T-helper 9 cell (primary cell): ENCODE data around the gene CHRNA1.

Source experiments
- DNase-seq: peaks from one replicate; pipeline ENCODE4 v3.0.0-alpha.2; 2020

CHRNA1 gene

DNA sequence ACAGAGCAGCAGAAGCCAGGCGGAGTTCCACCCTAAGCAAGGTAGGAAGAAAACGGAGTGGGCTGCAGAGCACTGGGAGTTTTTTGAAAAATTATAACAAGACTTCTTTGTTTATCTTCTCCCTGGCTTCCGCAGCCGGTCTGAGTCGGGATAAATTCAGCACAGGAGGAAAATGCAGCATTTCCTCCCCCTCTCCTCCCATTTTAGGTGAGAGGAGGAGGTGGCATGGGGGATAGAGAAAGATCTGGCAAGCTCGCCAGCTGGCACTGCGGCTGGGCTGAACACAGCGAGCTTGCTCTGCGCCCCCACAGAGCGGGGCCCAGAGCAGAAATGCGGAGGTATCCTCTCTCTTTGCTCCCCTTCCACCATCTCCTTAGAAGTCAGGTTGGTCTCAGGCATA is 17.7 kb upstream of the CHRNA1 start:
- DNase-seq, result no peak

DNA sequence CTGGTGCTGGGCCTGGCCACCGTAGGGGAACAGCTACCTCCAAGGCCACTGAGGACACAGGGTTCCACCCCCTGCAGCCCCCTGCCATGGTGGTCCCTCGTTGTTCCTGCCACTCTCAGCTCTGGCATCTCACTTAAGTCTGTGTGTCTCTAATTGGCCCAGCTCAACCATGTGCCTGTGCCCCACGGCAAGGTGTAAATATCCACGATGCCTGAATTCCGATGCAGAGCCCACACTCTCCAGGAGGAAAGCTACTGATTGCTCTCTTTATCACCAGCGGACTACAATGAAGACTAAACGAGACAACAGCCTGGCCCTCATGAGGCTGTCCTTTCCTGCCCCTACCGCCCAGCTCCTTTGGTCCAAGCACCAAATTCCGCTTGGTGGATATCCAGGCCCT is 17.0 kb upstream of the CHRNA1 start:
- DNase-seq, result no peak

DNA sequence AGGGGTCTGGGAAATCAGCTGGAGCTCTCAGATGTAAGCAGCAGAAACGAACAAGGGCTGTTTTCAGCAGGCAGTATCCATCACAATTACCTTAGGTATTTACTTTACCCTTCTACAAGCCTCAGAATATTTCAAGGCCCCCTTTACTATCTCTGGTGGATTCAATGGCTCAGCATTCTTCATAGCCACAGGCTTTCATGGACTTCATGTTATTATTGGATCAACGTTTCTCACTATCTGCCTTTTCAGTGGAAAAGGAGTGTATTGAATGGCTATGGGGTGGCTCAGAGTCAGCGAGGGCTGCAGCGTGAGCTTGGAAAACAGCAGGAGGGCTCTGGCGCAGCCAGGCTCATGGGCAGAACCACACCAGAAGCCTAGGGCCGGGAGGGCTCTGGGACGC is 16.6 kb upstream of the CHRNA1 start:
- no peak for DNase-seq

DNA sequence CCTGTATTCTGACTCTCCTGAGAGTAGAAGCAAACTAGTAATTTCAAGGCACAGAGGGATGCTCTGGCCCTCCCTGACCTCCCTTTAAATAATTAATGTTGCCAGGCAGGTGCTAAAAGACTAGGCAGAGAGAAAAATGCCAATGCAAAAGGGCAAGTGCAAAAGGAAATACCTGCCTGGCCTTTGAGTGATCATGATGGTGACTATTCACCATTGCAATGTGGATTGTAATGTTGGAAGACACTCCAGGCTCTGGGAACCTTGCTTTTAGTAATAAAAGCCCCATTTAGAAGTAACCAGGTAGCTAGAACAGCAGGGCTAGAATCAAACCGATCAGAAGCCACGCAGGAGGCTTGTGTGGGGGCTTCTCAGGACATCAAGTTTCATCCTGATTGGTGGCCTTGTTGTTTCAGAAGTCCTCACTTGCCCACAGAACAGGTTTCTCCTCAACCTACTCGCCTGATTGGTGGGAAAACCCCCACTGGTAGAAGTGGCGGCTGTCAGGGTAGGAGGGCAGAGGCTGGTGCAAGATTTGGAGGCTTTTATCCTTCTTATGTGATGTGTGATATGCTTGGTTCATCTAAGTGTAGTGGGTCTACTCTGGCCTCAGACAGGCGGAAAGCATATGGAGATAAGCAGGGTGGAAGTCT is 16.0 kb upstream of the CHRNA1 start:
- DNase-seq, result no peak

DNA sequence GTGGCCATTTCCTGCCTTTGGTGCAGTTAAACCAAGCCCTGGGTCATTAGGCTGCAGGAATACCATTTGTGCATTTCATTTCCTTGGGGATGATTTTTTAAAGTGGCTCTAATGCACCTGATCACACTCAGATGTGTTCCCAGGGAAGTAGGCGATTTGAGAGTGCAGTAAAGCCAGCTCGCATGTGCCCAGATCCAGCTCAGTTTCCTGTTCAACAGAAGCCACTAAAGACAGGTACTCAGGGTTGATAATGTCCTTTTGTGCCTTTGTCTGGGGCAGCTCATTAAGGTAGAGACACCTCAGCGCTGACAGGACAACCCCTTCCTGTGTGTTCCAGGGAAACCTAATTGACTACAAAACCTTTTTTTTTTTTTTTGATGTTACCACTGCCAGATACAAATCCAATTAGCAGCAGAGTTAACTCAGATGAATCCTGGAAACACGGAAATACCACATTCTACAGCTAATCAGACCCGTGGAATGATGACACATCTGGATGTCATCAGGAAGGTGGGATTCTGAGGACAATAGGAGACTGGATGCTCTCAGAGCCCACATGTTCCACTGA is 15.2 kb upstream of the CHRNA1 start:
- DNase-seq, result no peak

DNA sequence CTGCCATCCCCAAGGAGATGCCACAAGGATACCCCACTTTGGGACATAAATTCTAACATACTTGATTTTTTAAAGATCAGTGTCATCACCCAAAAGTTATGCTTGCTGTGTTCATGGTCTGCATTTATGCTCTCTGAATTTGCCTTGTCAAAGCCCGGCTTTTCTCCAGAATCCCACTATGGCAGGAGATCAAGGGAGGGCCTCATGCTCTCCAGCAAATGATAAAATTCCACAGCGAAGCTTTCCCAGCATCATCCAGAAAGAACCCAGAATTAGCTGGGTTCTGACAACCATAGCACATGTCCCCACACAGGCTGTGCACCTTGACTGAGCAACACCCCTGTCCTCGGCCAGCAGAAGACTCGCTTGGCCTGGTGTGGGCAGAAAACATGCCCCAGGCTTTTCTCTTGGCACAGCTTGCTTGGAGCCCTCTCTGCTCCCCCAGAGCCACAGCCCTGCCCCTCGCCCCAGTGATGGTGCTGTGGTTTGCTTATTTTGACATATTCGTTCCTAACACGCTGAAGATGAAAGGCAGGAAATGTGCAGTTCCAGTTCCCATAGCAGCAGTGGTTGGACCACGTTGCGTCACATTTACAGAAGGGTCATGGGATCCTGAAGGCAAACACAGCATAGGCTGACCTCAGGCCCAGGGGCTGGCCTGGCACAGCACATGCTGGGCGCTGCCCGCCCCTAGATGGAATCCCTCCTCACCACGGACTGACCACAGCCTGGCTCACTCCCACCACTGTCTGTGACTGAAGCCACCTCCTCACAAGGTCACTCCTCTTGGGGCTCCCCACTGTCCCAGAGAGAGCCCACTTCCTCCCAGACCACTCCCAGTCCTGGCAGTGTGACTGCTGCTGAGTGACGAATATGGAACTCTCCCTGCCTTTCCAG is 14.1 kb upstream of the CHRNA1 start:
- peak; percentile 63 for DNase-seq

DNA sequence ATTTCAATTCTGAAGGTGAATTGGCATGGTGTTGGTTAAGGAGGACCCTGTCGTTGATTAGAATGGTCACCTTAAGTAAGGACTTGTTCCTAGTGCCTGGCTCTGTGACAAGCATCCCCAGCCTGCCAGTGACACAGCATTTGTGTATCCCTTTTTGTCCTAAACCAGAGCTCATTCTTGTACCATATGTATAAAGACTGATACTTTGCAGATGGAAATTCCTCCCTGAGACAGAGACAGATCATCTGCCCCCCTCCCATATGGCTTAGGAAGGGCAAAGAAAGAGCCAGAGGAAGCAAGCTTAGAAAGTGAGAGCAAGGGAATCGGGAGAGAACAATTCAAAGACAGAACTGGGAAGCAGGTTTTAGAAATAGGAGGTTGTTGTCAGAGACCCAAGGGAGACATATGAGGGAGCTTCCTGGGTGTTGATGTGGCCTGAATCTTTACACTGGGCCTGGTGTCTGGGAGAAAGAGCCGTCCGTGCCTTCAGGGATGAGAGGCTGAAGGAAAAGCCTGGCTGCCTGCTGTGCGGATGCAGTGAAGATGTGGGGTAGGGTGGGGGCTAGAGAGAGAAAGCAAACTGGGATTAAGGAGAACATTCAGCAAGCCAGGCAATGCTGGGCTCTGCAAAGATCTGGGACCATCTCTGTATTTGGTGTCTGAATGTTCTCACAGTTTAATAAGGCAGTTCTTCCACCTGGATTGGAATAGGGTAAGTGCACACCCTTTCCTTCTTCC is 13.2 kb upstream of the CHRNA1 start:
- DNase-seq, result no peak

DNA sequence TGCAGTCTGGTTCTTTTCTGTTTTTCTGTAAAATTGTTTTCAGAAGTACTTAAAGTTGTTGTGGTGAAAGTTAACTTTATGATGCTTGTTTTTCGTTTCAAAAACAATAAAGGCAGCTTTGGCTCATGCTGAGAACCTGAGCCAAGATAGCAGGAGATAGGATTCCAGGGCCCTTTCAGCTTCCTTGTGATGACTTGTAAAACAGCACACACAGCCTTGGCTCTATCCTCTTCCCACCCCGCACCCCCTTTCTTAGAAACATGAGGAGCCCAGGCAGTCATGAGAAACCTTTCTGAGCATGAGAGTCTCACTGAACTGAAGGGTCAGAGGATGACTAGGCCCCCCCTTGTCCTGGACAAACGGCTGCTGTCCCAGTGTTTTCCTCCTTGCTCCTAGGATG is 12.4 kb upstream of the CHRNA1 start:
- DNase-seq, result no peak

DNA sequence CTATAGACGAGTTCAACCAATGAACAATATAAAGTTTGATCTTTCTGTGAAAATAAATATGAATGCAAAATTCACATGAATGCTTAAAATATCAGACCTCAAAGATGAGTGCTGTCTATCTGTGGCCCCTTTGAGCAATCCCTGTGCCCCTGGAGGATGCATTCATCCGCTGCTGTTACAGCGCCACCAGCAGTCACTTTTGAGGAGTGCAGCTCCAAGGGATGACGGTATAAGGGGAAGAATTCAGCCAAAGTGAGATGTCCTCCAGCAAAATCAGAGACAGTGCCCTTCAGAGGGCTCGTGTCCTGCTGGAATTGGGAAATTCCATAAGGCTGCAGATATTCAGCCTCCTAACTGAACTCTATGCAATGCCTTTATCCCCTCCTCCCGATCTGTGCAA is 12.0 kb upstream of the CHRNA1 start:
- no peak for DNase-seq

DNA sequence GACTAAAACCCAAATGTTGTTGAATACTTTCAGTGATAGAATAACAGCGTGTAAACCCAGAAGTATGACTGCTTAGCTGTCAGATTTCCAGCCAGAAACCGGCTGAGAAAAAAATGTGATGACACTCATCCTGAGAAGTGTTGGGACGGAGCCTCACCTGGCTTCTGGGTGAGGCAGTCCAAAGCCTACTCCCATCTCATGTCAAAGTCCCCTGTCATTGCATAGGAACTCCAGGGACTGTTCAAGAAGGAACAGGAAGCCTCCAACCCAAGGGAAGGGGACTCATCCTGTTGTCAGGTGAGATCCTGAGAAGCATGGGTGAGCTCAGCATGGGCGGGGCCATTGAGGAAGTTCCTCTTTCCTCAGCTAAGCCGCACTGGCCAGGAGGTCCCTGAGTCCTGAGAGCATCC is 11.3 kb upstream of the CHRNA1 start:
- DNase-seq, result no peak

DNA sequence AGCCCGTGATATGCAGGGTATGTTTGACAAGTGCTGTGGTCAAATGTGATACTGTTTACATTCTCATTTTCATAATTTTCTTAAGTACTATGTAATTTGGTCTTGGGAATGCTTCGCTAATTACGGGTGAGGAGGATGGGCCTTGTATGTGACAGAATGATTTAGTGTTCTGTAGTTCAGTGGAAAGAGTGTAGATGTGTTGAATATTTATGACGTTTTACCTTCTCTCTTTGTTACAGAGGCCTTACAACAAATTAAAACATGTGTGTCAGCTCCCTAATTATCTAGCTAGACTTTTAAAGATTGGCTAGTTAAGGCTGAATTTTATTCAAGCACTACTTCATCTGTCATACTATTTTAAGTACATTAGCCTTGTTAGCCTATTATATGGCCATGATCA is 10.6 kb upstream of the CHRNA1 start:
- DNase-seq, result no peak

DNA sequence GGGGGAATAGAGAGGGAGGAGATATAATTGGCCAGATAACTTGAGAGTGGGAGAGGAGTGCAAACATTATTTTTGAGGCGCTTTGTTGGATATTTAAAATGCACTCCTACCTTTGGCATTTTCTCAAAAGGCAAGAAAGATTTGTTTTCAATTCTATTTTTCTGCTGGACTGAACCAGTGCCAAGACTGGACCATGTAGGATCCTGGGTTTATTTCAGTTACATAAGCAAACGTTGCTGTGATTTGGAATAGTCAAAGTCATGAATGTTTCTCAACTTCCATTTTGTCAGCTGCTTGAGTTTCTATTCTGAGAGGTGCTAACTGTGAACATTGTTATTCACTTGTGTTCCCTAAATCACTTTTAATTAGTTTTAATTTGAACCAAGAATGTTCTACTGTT is 8.9 kb upstream of the CHRNA1 start:
- DNase-seq, result no peak

DNA sequence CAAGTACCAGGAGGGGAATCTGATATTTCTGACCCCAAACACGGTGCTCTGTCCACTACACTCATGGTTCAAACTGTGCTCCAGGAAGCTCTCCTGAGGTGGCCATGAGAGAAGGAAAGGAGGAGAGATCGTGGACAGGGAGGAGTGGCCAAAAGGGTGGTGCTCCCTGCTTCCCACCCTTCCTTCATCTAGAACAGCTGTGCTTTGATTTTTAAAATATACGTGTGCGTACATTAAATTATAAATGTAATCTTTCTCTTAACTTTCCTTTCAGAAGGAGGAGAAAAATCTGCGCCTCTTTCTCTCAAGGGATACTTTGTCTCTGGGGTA is 8.2 kb upstream of the CHRNA1 start:
- DNase-seq, result no peak

DNA sequence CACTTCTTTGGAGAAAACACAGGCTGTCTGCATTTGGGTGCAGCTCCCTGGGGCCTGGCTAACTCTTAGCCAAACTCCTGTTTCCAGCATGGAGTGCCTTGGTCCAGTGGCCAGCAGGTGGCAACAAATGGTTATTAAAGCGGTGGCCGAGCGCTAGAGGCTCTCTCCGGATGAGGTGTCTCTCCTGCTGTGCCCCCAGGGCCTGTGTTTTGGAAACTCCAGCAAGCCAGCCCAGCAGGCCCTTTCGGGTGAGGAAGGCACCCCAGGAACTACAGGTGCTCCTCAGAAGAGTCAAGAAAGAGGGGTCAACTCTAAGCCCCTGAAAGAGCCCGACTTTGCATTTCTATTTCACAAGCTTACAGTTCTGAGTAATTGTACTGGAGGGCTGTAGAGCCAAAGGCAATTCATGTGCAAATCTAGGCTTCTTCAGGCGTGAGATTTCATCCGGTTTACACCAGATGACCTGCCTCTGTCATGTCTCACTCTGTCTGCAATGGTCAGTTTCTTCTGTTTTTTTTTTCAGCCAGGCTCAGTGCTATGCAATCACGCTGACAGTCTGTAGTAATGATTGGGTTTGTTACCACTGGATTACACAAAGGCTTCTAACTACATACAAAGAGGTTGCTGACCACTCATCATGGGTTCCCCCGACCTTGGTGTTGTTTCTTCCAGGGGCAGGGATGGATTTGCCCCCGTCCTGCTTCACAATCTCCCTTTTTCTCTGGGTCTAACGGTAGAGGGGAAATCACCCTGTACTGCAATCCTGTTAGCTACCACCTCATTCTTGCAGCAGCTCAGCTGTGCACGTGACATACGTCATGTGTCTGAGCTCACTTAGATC is 7.6 kb upstream of the CHRNA1 start:
- no peak for DNase-seq

DNA sequence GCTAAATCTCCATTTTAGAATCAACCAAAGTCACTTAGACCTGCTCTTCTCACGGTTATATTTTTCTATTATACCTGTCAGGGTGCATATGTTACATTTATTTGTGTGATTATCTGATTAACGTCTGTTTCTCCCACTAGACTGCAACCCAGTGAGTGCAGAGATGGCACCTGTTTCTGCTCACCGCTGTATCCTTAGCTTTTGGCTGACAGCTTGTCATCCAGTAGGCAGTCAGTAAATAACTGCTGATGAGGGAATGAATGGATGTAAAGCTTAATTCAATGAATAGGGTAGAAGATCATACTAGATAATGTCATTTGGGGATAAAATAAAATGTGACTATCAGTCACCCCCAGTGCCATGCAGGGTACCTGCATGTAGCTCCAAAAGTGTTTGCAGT is 6.9 kb upstream of the CHRNA1 start:
- no peak for DNase-seq

DNA sequence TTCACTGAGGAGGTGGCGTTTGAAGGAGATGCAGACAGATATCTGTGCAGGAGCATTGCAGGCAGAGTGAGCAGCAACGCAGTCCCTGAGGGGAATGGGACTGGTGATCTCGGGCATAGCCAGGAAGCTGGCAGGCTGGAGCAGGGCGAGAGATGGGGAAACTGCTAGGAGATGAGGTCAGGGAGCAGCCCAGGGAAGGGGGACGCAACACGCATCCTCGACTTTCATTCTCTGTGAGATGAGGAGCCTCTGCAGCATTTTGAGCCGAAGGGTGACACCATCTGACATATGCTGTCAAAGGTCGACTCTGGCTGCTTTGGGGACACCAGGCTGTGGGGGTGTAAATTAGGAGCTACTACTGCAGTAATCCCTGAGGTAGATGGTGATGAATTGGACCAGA is 4.3 kb upstream of the CHRNA1 start:
- DNase-seq, result no peak

DNA sequence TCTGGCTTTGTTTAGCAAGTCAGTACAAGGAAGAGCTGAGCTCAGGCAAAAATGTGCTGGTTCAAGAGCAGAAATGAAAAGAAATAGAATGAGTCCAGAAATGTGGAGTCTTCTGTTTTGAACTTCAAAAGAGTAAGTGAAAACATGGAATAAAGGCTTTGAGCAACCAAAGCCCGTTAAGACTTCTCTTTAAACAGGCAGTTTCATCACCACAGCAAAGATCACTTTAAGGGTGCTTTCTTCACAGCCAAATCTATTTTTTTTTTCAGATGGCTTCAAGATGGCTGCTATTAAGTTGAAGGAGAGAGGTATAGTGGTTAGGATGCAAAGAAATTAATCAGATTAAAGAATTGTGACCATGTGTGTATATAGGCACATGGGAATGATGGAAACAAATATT is 2.0 kb upstream of the CHRNA1 start:
- no peak for DNase-seq

DNA sequence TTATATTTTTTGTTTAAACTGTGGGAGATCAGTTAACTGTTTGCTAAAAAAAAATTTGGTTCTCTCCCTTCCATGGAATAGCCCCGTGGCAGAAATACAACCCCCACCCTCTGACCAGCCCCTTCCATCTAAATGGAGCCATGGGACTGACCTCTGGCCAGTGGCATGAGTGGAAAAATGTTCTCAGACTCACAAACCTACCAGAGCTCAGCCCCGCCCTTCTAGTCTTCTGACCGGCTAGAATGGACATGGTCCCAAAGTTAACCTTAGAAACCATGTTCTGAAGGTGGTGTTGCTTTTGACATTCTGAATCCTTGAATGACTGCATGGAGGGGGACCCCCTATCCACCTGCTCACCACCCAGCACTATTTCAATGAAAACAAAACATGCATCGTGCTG is 1.3 kb upstream of the CHRNA1 start:
- no peak for DNase-seq

DNA sequence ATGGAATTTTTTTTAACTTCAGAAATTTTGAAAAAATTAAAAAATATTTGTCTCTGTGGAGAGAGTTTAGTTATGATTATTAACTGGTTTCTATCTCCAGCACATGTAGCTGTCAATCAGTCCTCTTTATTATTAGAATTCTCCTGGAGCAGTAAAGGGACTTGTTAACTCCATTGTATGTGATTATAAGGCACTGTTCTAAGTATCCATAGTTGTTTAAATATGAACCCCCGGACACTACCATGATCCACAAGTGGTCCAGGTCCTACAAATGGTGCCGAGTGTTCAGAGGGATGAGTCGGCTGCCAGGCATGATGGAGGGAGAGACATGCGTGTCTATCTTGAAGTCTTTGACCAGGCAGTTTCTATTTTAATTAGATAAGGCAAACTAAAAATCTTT is 492 bp downstream of the CHRNA1 start:
- no peak for DNase-seq

DNA sequence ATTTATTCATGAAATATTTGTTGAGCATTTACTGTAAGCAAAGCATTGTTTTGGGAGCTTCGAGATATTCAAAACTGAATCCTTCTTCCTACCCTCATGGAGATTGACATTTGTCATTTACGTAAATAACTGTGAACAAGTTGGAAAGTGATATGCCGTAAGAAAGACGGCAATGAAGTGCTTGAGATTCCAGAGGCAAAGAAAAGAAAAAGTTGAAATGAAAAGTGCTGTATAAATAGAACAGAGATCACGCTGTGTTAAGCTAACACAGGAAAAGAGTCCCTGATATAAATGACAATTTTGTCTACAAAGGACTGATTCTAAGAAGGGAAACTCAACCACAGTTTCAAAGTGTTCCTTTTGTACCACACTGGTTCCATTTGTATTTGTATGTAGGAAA is 1.8 kb downstream of the CHRNA1 start:
- DNase-seq, result no peak

DNA sequence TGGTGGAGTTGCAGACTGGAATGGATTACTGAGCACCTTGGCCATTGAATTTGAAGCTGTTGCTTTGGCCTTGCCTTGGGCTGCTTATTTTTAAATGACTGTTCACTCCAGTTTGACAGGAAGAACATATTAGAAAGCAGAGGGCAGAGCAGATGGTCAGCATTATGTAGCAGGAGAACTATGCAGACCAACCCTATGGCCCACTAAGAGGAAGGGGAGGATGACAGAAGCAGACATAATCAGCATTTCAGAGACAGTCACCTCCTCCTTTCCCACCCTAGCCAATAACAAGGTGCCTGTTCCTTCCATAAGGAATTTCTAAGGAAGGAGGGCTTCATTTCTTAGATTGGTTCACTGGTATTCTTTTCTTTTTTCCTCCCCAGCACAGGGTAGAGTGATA is 2.4 kb downstream of the CHRNA1 start:
- DNase-seq, result no peak

DNA sequence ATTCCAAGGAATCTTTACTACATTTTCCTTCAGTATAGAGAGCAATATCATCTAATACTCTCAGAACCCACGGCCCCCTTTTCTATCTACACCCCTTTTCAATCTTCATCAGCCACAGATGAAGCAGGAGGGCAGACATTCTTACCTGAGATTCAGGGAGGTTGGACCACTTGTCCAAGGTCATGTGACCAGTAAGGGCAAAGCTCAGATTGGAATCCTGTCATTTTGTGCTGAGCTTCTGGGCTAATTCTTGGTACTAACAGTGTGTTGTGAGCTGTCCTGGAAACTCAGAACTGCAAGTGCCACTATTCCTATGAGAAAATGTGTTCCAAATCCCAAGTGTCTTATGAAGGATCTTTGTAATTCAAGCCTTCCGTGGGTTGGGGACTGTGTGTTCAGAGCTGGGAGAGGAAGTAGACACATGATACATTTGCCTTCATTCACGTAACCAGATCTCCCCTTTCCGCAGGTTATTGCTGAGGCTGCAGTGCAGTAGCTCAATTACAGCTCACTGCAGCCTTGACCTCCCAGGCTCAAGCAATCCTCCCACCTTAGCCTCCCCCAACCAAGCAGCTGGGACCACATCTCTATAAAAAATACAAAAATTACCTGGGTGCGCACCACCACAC is 3.3 kb downstream of the CHRNA1 start:
- DNase-seq, result no peak
